HEK293 (cell line): Measurements from ENCODE around the gene MAP4K4.

Source experiments
- FEZF1 ChIP-seq: fragments of 450-650 bp; formaldehyde crosslinking; IDR thresholded peaks from 2 replicates; pipeline ENCODE4 v1.5.1; 2016; ENCODE audit warnings: missing biosample characterization, missing genetic modification characterization
- MEIS1 ChIP-seq: sonication (generic); formaldehyde crosslinking; IDR thresholded peaks from 2 replicates; pipeline ENCODE4 v1.8.1; 2022; ENCODE audit warnings: missing genetic modification reagents, mild to moderate bottlenecking, borderline replicate concordance
- SP7 ChIP-seq: fragments of 450-650 bp; formaldehyde crosslinking; IDR thresholded peaks from 2 replicates; pipeline ENCODE4 v1.5.1; 2016; ENCODE audit warnings: missing biosample characterization, missing genetic modification characterization
- TCF7L2 ChIP-seq: IDR thresholded peaks from 2 replicates; pipeline ENCODE4 v1.6.1; 2011; ENCODE audit warnings: low read depth, mild to moderate bottlenecking, inconsistent platforms, low read length, moderate library complexity, borderline replicate concordance
- ZNF521 ChIP-seq: fragments of 450-650 bp; formaldehyde crosslinking; IDR thresholded peaks from 2 replicates; pipeline ENCODE4 v1.5.1; 2017; ENCODE audit warnings: missing biosample characterization, mild to moderate bottlenecking, missing genetic modification characterization
- ZNF658 ChIP-seq: fragments of 450-650 bp; formaldehyde crosslinking; IDR thresholded peaks from 2 replicates; pipeline ENCODE4; 2016; ENCODE audit warnings: missing biosample characterization, missing genetic modification characterization
- ZNF747 ChIP-seq: fragments of 450-650 bp; formaldehyde crosslinking; IDR thresholded peaks from 2 replicates; pipeline ENCODE4 v1.5.1; 2016; ENCODE audit warnings: missing biosample characterization, missing genetic modification characterization
- TF ChIP-seq, protein P1 (sequence below): fragments of 450-650 bp; formaldehyde crosslinking; IDR thresholded peaks from 2 replicates; pipeline ENCODE4 v1.5.1; 2016; ENCODE audit warnings: missing biosample characterization, missing genetic modification characterization
- TF ChIP-seq, protein P2 (sequence below): fragments of 450-650 bp; formaldehyde crosslinking; IDR thresholded peaks from 2 replicates; pipeline ENCODE4 v1.5.1; 2016; ENCODE audit warnings: missing biosample characterization, missing genetic modification characterization
- TF ChIP-seq, protein P3 (sequence below): fragments of 450-650 bp; formaldehyde crosslinking; IDR thresholded peaks from 2 replicates; pipeline ENCODE4 v1.5.1; 2016; ENCODE audit warnings: missing biosample characterization, missing genetic modification characterization
- TF ChIP-seq, protein P4 (sequence below): fragments of 450-650 bp; formaldehyde crosslinking; IDR thresholded peaks from 2 replicates; pipeline ENCODE4 v1.5.1; 2016; ENCODE audit warnings: missing biosample characterization, missing genetic modification characterization, low read depth

DNA sequence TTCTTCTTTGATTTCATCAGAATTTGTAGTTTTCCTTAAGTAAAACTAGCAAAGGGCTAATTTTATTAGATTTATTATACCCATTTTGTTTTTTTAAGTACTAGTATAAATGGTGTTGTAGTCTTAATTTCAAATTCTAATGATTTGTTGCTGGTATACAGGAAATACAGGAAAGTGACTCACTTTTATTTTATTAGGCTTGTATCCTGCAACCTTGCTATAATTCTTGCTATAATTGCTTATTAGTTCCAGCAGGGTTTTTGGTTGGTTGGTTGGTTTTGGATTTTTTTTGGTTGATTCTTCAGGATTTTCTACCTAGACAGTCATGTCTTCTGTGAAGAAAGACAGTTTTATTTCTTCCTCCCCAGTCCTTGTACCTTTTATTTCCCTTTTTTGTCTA is 183.6 kb downstream of the MAP4K4 start:
- TF ChIP-seq, protein P1, sequence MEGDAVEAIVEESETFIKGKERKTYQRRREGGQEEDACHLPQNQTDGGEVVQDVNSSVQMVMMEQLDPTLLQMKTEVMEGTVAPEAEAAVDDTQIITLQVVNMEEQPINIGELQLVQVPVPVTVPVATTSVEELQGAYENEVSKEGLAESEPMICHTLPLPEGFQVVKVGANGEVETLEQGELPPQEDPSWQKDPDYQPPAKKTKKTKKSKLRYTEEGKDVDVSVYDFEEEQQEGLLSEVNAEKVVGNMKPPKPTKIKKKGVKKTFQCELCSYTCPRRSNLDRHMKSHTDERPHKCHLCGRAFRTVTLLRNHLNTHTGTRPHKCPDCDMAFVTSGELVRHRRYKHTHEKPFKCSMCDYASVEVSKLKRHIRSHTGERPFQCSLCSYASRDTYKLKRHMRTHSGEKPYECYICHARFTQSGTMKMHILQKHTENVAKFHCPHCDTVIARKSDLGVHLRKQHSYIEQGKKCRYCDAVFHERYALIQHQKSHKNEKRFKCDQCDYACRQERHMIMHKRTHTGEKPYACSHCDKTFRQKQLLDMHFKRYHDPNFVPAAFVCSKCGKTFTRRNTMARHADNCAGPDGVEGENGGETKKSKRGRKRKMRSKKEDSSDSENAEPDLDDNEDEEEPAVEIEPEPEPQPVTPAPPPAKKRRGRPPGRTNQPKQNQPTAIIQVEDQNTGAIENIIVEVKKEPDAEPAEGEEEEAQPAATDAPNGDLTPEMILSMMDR, result no peak
- TF ChIP-seq SP7 (tag by site-specific recombination) (no peak), FEZF1 (no peak), MEIS1 (CRISPR knock-in tag) (no peak), ZNF521 (no peak), TCF7L2 (no peak), ZNF747 (tag by site-specific recombination) (no peak), ZNF658 (no peak)
- TF ChIP-seq, protein P2, sequence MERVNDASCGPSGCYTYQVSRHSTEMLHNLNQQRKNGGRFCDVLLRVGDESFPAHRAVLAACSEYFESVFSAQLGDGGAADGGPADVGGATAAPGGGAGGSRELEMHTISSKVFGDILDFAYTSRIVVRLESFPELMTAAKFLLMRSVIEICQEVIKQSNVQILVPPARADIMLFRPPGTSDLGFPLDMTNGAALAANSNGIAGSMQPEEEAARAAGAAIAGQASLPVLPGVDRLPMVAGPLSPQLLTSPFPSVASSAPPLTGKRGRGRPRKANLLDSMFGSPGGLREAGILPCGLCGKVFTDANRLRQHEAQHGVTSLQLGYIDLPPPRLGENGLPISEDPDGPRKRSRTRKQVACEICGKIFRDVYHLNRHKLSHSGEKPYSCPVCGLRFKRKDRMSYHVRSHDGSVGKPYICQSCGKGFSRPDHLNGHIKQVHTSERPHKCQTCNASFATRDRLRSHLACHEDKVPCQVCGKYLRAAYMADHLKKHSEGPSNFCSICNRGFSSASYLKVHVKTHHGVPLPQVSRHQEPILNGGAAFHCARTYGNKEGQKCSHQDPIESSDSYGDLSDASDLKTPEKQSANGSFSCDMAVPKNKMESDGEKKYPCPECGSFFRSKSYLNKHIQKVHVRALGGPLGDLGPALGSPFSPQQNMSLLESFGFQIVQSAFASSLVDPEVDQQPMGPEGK (tag by site-specific recombination), result no peak
- TF ChIP-seq, protein P3, sequence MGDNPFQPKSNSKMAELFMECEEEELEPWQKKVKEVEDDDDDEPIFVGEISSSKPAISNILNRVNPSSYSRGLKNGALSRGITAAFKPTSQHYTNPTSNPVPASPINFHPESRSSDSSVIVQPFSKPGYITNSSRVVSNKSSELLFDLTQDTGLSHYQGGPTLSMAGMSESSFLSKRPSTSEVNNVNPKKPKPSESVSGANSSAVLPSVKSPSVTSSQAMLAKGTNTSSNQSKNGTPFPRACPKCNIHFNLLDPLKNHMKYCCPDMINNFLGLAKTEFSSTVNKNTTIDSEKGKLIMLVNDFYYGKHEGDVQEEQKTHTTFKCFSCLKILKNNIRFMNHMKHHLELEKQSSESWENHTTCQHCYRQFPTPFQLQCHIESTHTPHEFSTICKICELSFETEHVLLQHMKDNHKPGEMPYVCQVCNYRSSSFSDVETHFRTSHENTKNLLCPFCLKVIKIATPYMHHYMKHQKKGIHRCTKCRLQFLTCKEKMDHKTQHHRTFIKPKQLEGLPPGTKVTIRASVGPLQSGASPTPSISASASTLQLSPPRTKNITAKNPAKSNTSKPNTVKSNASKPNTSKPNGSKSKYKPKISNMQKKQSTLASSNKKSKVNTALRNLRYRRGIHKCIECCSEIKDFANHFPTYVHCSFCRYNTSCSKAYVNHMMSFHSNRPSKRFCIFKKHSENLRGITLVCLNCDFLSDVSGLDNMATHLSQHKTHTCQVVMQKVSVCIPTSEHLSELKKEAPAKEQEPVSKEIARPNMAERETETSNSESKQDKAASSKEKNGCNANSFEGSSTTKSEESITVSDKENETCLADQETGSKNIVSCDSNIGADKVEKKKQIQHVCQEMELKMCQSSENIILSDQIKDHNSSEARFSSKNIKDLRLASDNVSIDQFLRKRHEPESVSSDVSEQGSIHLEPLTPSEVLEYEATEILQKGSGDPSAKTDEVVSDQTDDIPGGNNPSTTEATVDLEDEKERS (tag by site-specific recombination), result no peak
- TF ChIP-seq, protein P4, sequence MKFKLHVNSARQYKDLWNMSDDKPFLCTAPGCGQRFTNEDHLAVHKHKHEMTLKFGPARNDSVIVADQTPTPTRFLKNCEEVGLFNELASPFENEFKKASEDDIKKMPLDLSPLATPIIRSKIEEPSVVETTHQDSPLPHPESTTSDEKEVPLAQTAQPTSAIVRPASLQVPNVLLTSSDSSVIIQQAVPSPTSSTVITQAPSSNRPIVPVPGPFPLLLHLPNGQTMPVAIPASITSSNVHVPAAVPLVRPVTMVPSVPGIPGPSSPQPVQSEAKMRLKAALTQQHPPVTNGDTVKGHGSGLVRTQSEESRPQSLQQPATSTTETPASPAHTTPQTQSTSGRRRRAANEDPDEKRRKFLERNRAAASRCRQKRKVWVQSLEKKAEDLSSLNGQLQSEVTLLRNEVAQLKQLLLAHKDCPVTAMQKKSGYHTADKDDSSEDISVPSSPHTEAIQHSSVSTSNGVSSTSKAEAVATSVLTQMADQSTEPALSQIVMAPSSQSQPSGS (tag by site-specific recombination), result no peak
